ENCODE data around the gene RPS6KA4.

The RPS6KA4 gene

GRCh38 chr11:64390558-64390957 lies 31.6 kb downstream of the RPS6KA4 start:
- Histone ChIP-seq H3K36me3 (replicated peaks in 1 of 2; ENCODE audit: control insufficient read depth in 2 of 2, insufficient read depth in 2 of 2, low read length in 2 of 2) (no peaks in the 10 kb centered on the region), H4K91ac (ENCODE audit: low read depth, low read length, poor library complexity) (no peak overlapping the region), H2AK5ac (ENCODE audit: low read depth, low read length) (peak overlapping the region; percentile 15), H2BK5ac (ENCODE audit: low read length) (no peak overlapping the region), H3K79me1 (ENCODE audit: low read depth, low read length) (no peaks in the 10 kb centered on the region), H3K18ac (ENCODE audit: low read length) (no peak overlapping the region), H3K4me3 (ENCODE audit: low read length in 2 of 2) (no peak overlapping the region), H3K27ac (replicated peaks; ENCODE audit: low read length) (no peak overlapping the region), H3K9me3 (replicated peaks in 1 of 2; ENCODE audit: control insufficient read depth in 2 of 2, insufficient read depth in 1 of 2, low read depth in 1 of 2, low read length in 2 of 2) (no peaks in the 10 kb centered on the region), H2BK12ac (ENCODE audit: low read length) (no peak overlapping the region), H2BK120ac (ENCODE audit: low read depth, low read length) (no peak overlapping the region), H3K9ac (ENCODE audit: low read depth, low read length, poor library complexity) (no peak overlapping the region), H3K23ac (ENCODE audit: low read depth, low read length, poor library complexity) (no peak overlapping the region), H2AFZ (ENCODE audit: low read length) (no peak overlapping the region), H4K8ac (ENCODE audit: low read depth, low read length) (no peak overlapping the region), H3K27me3 (ENCODE audit: control insufficient read depth in 3 of 3, insufficient read depth in 3 of 3, low read depth in 1 of 3, low read length in 3 of 3) (peaks cover 0 to 17% (median 0%) of the 10 kb centered on the region in 3 experiments), H3K4ac (ENCODE audit: low read length) (no peak overlapping the region), H3K4me1 (ENCODE audit: control insufficient read depth in 2 of 2, insufficient read depth in 1 of 2, low read depth in 1 of 2, low read length in 2 of 2) (peaks cover 1 to 2% of the 10 kb centered on the region in 2 donors), H3K14ac (ENCODE audit: low read length) (no peak overlapping the region), H2BK15ac (ENCODE audit: low read length) (no peak overlapping the region), H3K4me2 (ENCODE audit: insufficient read depth, low read length, poor library complexity, severe bottlenecking) (no peak overlapping the region)
- no CpG with 5 or more reads among the region's 3 CpGs for WGBS, 2 donors (ENCODE audit: extremely low coverage in 2 of 2, insufficient read length in 2 of 2, insufficient replicate concordance in 1 of 2)
- DNase-seq (ENCODE audit: low spot score): no peak

GRCh38 chr11:64391839-64392238 lies 32.9 kb downstream of the RPS6KA4 start:
- Histone ChIP-seq H3K4ac (ENCODE audit: low read length) (no peak overlapping the region), H3K27ac (replicated peaks; ENCODE audit: low read length) (no peak overlapping the region), H3K9ac (ENCODE audit: low read depth, low read length, poor library complexity) (no peak overlapping the region), H2BK5ac (ENCODE audit: low read length) (no peak overlapping the region), H3K9me3 (replicated peaks in 1 of 2; ENCODE audit: control insufficient read depth in 2 of 2, insufficient read depth in 1 of 2, low read depth in 1 of 2, low read length in 2 of 2) (no peaks in the 10 kb centered on the region), H3K36me3 (replicated peaks in 1 of 2; ENCODE audit: control insufficient read depth in 2 of 2, insufficient read depth in 2 of 2, low read length in 2 of 2) (no peaks in the 10 kb centered on the region), H2AFZ (ENCODE audit: low read length) (no peak overlapping the region), H3K4me1 (ENCODE audit: control insufficient read depth in 2 of 2, insufficient read depth in 1 of 2, low read depth in 1 of 2, low read length in 2 of 2) (peaks cover 11% of the 10 kb centered on the region in 2 donors), H4K8ac (ENCODE audit: low read depth, low read length) (no peak overlapping the region), H2BK15ac (ENCODE audit: low read length) (no peak overlapping the region), H3K23ac (ENCODE audit: low read depth, low read length, poor library complexity) (no peak overlapping the region), H3K4me3 (ENCODE audit: low read length in 2 of 2) (no peak overlapping the region), H3K14ac (ENCODE audit: low read length) (no peak overlapping the region), H3K18ac (ENCODE audit: low read length) (no peak overlapping the region), H2AK5ac (ENCODE audit: low read depth, low read length) (no peak overlapping the region), H3K4me2 (ENCODE audit: insufficient read depth, low read length, poor library complexity, severe bottlenecking) (no peak overlapping the region), H2BK12ac (ENCODE audit: low read length) (no peak overlapping the region), H2BK120ac (ENCODE audit: low read depth, low read length) (no peak overlapping the region), H3K79me1 (ENCODE audit: low read depth, low read length) (no peaks in the 10 kb centered on the region), H3K27me3 (ENCODE audit: control insufficient read depth in 3 of 3, insufficient read depth in 3 of 3, low read depth in 1 of 3, low read length in 3 of 3) (peaks cover 0 to 7% (median 0%) of the 10 kb centered on the region in 3 experiments), H4K91ac (ENCODE audit: low read depth, low read length, poor library complexity) (no peak overlapping the region)
- no peak for DNase-seq (ENCODE audit: low spot score)
- no CpG with 5 or more reads among the region's 3 CpGs for WGBS, 2 donors (ENCODE audit: extremely low coverage in 2 of 2, insufficient read length in 2 of 2, insufficient replicate concordance in 1 of 2)

- no CpG with 5 or more reads among the region's 13 CpGs for WGBS, 2 donors (ENCODE audit: extremely low coverage in 2 of 2, insufficient read length in 2 of 2, insufficient replicate concordance in 1 of 2)
- no peak overlapping the region for H3K14ac ChIP-seq (ENCODE audit: low read length)
- no peak for DNase-seq (ENCODE audit: low spot score)
- H3K9ac ChIP-seq (ENCODE audit: low read depth, low read length, poor library complexity): no peak overlapping the region
- H2BK12ac ChIP-seq (ENCODE audit: low read length): no peak overlapping the region
- H2BK5ac ChIP-seq (ENCODE audit: low read length): no peak overlapping the region
- H3K18ac ChIP-seq (ENCODE audit: low read length): peak overlapping the region; percentile 0
- no peaks in the 10 kb centered on the region for H3K36me3 ChIP-seq (replicated peaks in 1 of 2; ENCODE audit: control insufficient read depth in 2 of 2, insufficient read depth in 2 of 2, low read length in 2 of 2)
- H4K8ac ChIP-seq (ENCODE audit: low read depth, low read length): no peak overlapping the region
- H3K27me3 ChIP-seq (ENCODE audit: control insufficient read depth in 3 of 3, insufficient read depth in 3 of 3, low read depth in 1 of 3, low read length in 3 of 3): peaks cover 0 to 3% (median 0%) of the 10 kb centered on the region in 3 experiments
- no peak overlapping the region for H2BK120ac ChIP-seq (ENCODE audit: low read depth, low read length)
- H3K4ac ChIP-seq (ENCODE audit: low read length): no peak overlapping the region
- H4K91ac ChIP-seq (ENCODE audit: low read depth, low read length, poor library complexity): no peak overlapping the region
- H3K4me3 ChIP-seq (ENCODE audit: low read length in 2 of 2): peak overlapping the region in 1 of 2 donors; percentile 4
- peak overlapping the region; percentile 2 for H3K23ac ChIP-seq (ENCODE audit: low read depth, low read length, poor library complexity)
- H3K4me2 ChIP-seq (ENCODE audit: insufficient read depth, low read length, poor library complexity, severe bottlenecking): no peak overlapping the region
- H3K27ac ChIP-seq (replicated peaks; ENCODE audit: low read length): no peak overlapping the region
- H2AK5ac ChIP-seq (ENCODE audit: low read depth, low read length): no peak overlapping the region
- H2AFZ ChIP-seq (ENCODE audit: low read length): peak overlapping the region; percentile 86
- H3K79me1 ChIP-seq (ENCODE audit: low read depth, low read length): no peaks in the 10 kb centered on the region
- H3K4me1 ChIP-seq (ENCODE audit: control insufficient read depth in 2 of 2, insufficient read depth in 1 of 2, low read depth in 1 of 2, low read length in 2 of 2): peaks cover 11% of the 10 kb centered on the region in 2 donors
- no peak overlapping the region for H2BK15ac ChIP-seq (ENCODE audit: low read length)
- no peaks in the 10 kb centered on the region for H3K9me3 ChIP-seq (replicated peaks in 1 of 2; ENCODE audit: control insufficient read depth in 2 of 2, insufficient read depth in 1 of 2, low read depth in 1 of 2, low read length in 2 of 2)
Measured at GRCh38 chr11:64395545-64396078, 36.6 kb downstream of the RPS6KA4 start.

GRCh38 chr11:64396079-64396591 lies 37.2 kb downstream of the RPS6KA4 start:
- H3K27ac ChIP-seq (replicated peaks; ENCODE audit: low read length): peak overlapping the region; percentile 16
- WGBS, 2 donors (ENCODE audit: extremely low coverage in 2 of 2, insufficient read length in 2 of 2, insufficient replicate concordance in 1 of 2): no CpG with 5 or more reads among the region's 15 CpGs
- no peak for DNase-seq (ENCODE audit: low spot score)

More at GRCh38 chr11:64396079-64396591, 37.2 kb downstream of the RPS6KA4 start:
- peak overlapping the region; percentile 23 for H3K4me2 ChIP-seq (ENCODE audit: insufficient read depth, low read length, poor library complexity, severe bottlenecking)
- H3K4me1 ChIP-seq (ENCODE audit: control insufficient read depth in 2 of 2, insufficient read depth in 1 of 2, low read depth in 1 of 2, low read length in 2 of 2): peaks cover 11% of the 10 kb centered on the region in 2 donors
- H3K4ac ChIP-seq (ENCODE audit: low read length): no peak overlapping the region
- H3K14ac ChIP-seq (ENCODE audit: low read length): no peak overlapping the region
- H2BK12ac ChIP-seq (ENCODE audit: low read length): no peak overlapping the region
- H3K4me3 ChIP-seq (ENCODE audit: low read length in 2 of 2): peak overlapping the region in 1 of 2 donors; percentile 15
- no peak overlapping the region for H2BK5ac ChIP-seq (ENCODE audit: low read length)
- H2AK5ac ChIP-seq (ENCODE audit: low read depth, low read length): no peak overlapping the region
- H3K79me1 ChIP-seq (ENCODE audit: low read depth, low read length): no peaks in the 10 kb centered on the region
- peaks cover 0 to 3% (median 0%) of the 10 kb centered on the region in 3 experiments for H3K27me3 ChIP-seq (ENCODE audit: control insufficient read depth in 3 of 3, insufficient read depth in 3 of 3, low read depth in 1 of 3, low read length in 3 of 3)
- H2AFZ ChIP-seq (ENCODE audit: low read length): peak overlapping the region; percentile 86
- peak overlapping the region; percentile 61 for H3K18ac ChIP-seq (ENCODE audit: low read length)
- no peak overlapping the region for H2BK15ac ChIP-seq (ENCODE audit: low read length)
- H3K9me3 ChIP-seq (replicated peaks in 1 of 2; ENCODE audit: control insufficient read depth in 2 of 2, insufficient read depth in 1 of 2, low read depth in 1 of 2, low read length in 2 of 2): no peaks in the 10 kb centered on the region
- H2BK120ac ChIP-seq (ENCODE audit: low read depth, low read length): no peak overlapping the region
- no peaks in the 10 kb centered on the region for H3K36me3 ChIP-seq (replicated peaks in 1 of 2; ENCODE audit: control insufficient read depth in 2 of 2, insufficient read depth in 2 of 2, low read length in 2 of 2)
- H4K8ac ChIP-seq (ENCODE audit: low read depth, low read length): no peak overlapping the region
- no peak overlapping the region for H4K91ac ChIP-seq (ENCODE audit: low read depth, low read length, poor library complexity)
- no peak overlapping the region for H3K9ac ChIP-seq (ENCODE audit: low read depth, low read length, poor library complexity)
- no peak overlapping the region for H3K23ac ChIP-seq (ENCODE audit: low read depth, low read length, poor library complexity)

Measured in neuronal stem cell (in vitro differentiated cells).